Left ventricle myocardium inferior (tissue), 1 donor: Measurements from ENCODE around the gene H6PD. TPM values are rescaled to one million over a fixed set of nuclear protein-coding genes. Genes with fewer than 3 reads are reported as not detected.

Experiments
- DNase-seq: peaks from one replicate; pipeline ENCODE4 v3.0.0-alpha.2; 2020
- H3K27ac ChIP-seq: fragments of 200-600 bp; replicated peaks from 2 replicates; pipeline ENCODE4 v1.8.0; 2021
- H3K27me3 ChIP-seq: fragments of 200-600 bp; 2 replicates; pipeline ENCODE4 v1.8.0; 2021; ENCODE audit warnings: low read depth
- H3K36me3 ChIP-seq: fragments of 200-600 bp; 2 replicates; pipeline ENCODE4 v1.8.0; 2021
- H3K4me1 ChIP-seq: fragments of 200-600 bp; 2 replicates; pipeline ENCODE4 v1.8.0; 2021
- H3K4me3 ChIP-seq: fragments of 200-600 bp; 2 replicates; pipeline ENCODE4 v1.8.0; 2021; ENCODE audit warnings: mild to moderate bottlenecking, moderate library complexity
- H3K9me3 ChIP-seq: fragments of 200-600 bp; replicated peaks from 2 replicates; pipeline ENCODE4 v1.8.0; 2021
- CTCF ChIP-seq: fragments of 200-600 bp; IDR thresholded peaks from 2 replicates; pipeline ENCODE4 v1.8.0; 2021; ENCODE audit warnings: antibody characterized with exemption, mild to moderate bottlenecking, borderline replicate concordance
- intact Hi-C: fragments of 100-400 bp; cut with micrococcal nuclease; formaldehyde crosslinking; loops from one replicate; pipeline ENCODE4 v1.11.0; 2022
- total RNA-seq: library from RNA; stranded (reverse); fragmentation: NEBNext Ultra II Directional; extraction: Animal tissue kit (Norgen Biotek cat#: 25700); gene quantifications from one replicate; pipeline ENCODE4 v1.2.1, GENCODE V29; 2021
- donor health status: DM: no; HTN: yes; CAD: no; lungs with severe emphysema.

Gene H6PD
- total RNA-seq, 1 donor from 2014 or later, result 21.9 TPM

- intact Hi-C loops, result no loop called here
- Histone ChIP-seq H3K4me3 (peak overlapping the region; percentile 79), H3K27ac (peak overlapping the region; percentile 97), H3K4me1 (peaks cover 72% of the 10 kb centered on the region), H3K9me3 (no peaks in the 10 kb centered on the region), H3K36me3 (no peaks in the 10 kb centered on the region), H3K27me3 (no peaks in the 10 kb centered on the region)
- TF ChIP-seq CTCF, result no peak
- DNase-seq, result no peak
These were observed 986 bp downstream of the H6PD start for GRCh38 chr1:9235560-9235959.

- peak overlapping the region; percentile 97 for H3K27ac ChIP-seq
- no peak for DNase-seq
- intact Hi-C loops, result no loop called here
- no peak for TF ChIP-seq CTCF
- no peaks in the 10 kb centered on the region for H3K27me3 ChIP-seq
- H3K4me1 ChIP-seq, result peaks cover 94% of the 10 kb centered on the region
- H3K9me3 ChIP-seq, result no peaks in the 10 kb centered on the region
- H3K36me3 ChIP-seq, result no peaks in the 10 kb centered on the region
- H3K4me3 ChIP-seq, result no peak overlapping the region
These were observed 3.6 kb downstream of the H6PD start for GRCh38 chr1:9238134-9238533.

GRCh38 chr1:9238550-9238949 lies 4.0 kb downstream of the H6PD start:
- Histone ChIP-seq H3K9me3 (no peaks in the 10 kb centered on the region), H3K4me3 (no peak overlapping the region), H3K27me3 (no peaks in the 10 kb centered on the region), H3K4me1 (peaks cover 94% of the 10 kb centered on the region), H3K27ac (peak overlapping the region; percentile 97), H3K36me3 (no peaks in the 10 kb centered on the region)
- TF ChIP-seq CTCF, result no peak
- intact Hi-C loops, result no loop called here
- DNase-seq, result no peak

GRCh38 chr1:9239622-9240401 lies 5.2 kb downstream of the H6PD start:
- TF ChIP-seq CTCF, result no peak
- Histone ChIP-seq H3K27me3 (no peaks in the 10 kb centered on the region), H3K36me3 (no peaks in the 10 kb centered on the region), H3K4me3 (peak overlapping the region; percentile 26), H3K4me1 (peaks cover 98% of the 10 kb centered on the region), H3K9me3 (no peaks in the 10 kb centered on the region), H3K27ac (peak overlapping the region; percentile 97)
- peak; percentile 59 for DNase-seq
- intact Hi-C loops, result no loop called here

- Histone ChIP-seq H3K4me1 (peaks cover 100% of the 10 kb centered on the region), H3K4me3 (no peak overlapping the region)
These were observed 6.6 kb downstream of the H6PD start for GRCh38 chr1:9240914-9241820.

More at GRCh38 chr1:9240914-9241820, 6.6 kb downstream of the H6PD start:
- TF ChIP-seq CTCF, result no peak
- Histone ChIP-seq H3K36me3 (peaks cover 11% of the 10 kb centered on the region), H3K27me3 (no peaks in the 10 kb centered on the region), H3K9me3 (no peaks in the 10 kb centered on the region), H3K27ac (peak overlapping the region; percentile 97)
- intact Hi-C loops, result no loop called here
- no peak for DNase-seq
